Right cardiac atrium (tissue), 5 donors: Measurements from ENCODE around the gene SPINK4. TPM values are rescaled to one million over a fixed set of nuclear protein-coding genes. Genes with fewer than 3 reads are reported as not detected.
A peak's percentile ranks its signal among the peaks of the same experiment; 100 is the strongest.

Experiments used
- ATAC-seq, 2 donors: fragments of 200-7000 bp; cut with Tn5 transposase; one replicate each; pipeline versions ENCODE4 v1.8.0 to v1.9.1; 2020; ENCODE audit warnings: moderate library complexity in 2 of 2, mild to moderate bottlenecking in 1 of 2
- DNase-seq, 3 donors: peaks; one replicate each; pipeline ENCODE4 v3.0.0-alpha.2; 2020
- H3K27ac ChIP-seq: one replicate; pipeline ENCODE4 v1.5.1; 2013; ENCODE audit warnings: mild to moderate bottlenecking, low read length, control low read depth, moderate library complexity
- H3K27me3 ChIP-seq: one replicate; pipeline ENCODE4 v1.6.1; 2013; ENCODE audit not compliant: control insufficient read depth, insufficient read depth
- H3K4me1 ChIP-seq: one replicate; pipeline ENCODE4 v1.6.1; 2013; ENCODE audit warnings: low read length; ENCODE audit not compliant: control insufficient read depth, insufficient read depth
- H3K4me3 ChIP-seq: one replicate; pipeline ENCODE4 v1.5.1; 2013; ENCODE audit warnings: low read length, control low read depth
- H3K9me3 ChIP-seq: one replicate; pipeline ENCODE4 v1.6.1; 2013; ENCODE audit warnings: low read length; ENCODE audit not compliant: control insufficient read depth
- WGBS: extraction: QIAGEN DNeasy Blood & Tissue Kit; methylation state at CpG from one replicate; pipeline ENCODE4 v1.1.7; 2013; 5-methylcytosine and 5-hydroxymethylcytosine counted together
- intact Hi-C, 4 donors: fragments of 100-400 bp; cut with DNase I; formaldehyde crosslinking; loops; one replicate each; pipeline versions ENCODE4 v1.11.0 to v1.14.0; 2022 to 2023
- polyA plus RNA-seq: library from polyadenylated mRNA; stranded (reverse); fragments of 200-250 nt; gene quantifications from one replicate; pipeline ENCODE4 v1.2.3, GENCODE V29; 2013
- total RNA-seq, 4 donors: library from RNA; stranded (reverse); fragmentation: NEBNext Ultra II Directional; extraction: Animal tissue kit (Norgen Biotek cat#: 25700); gene quantifications; one replicate each; pipeline ENCODE4 v1.2.1, GENCODE V29; 2021
- donor health status: healthy with polysubstance abuse.
- donor health status: DM: no; HTN: yes; CAD: no.
- donor health status: DM: no; HTN: no; CAD: no.
- donor health status: DM: no; HTN: yes; CAD: no; lungs with severe emphysema.
- donor health status: DM: yes; HTN: yes; CAD: no.

The SPINK4 gene
- total and polyA plus RNA-seq, 5 donors, result not detected

- H3K4me1 ChIP-seq, result no peaks in the 10 kb centered on the region
- no peaks in the 10 kb centered on the region for H3K27me3 ChIP-seq
- ATAC-seq (no peak), DNase-seq (no peak)
- no peaks in the 10 kb centered on the region for H3K9me3 ChIP-seq
- H3K27ac ChIP-seq, result no peak overlapping the region
- WGBS, result 80% methylated on average over 9 of the region's 9 CpGs
- intact Hi-C loops, result loop anchor here in 2 of 4 donors (5.0 kb wide), 2 partner anchors 57 to 147 kb away; no protein-coding TSS in a partner anchor
- H3K4me3 ChIP-seq, result no peak overlapping the region
Measured at GRCh38 chr9:33229359-33230114, 10.4 kb upstream of the SPINK4 start.

DNA sequence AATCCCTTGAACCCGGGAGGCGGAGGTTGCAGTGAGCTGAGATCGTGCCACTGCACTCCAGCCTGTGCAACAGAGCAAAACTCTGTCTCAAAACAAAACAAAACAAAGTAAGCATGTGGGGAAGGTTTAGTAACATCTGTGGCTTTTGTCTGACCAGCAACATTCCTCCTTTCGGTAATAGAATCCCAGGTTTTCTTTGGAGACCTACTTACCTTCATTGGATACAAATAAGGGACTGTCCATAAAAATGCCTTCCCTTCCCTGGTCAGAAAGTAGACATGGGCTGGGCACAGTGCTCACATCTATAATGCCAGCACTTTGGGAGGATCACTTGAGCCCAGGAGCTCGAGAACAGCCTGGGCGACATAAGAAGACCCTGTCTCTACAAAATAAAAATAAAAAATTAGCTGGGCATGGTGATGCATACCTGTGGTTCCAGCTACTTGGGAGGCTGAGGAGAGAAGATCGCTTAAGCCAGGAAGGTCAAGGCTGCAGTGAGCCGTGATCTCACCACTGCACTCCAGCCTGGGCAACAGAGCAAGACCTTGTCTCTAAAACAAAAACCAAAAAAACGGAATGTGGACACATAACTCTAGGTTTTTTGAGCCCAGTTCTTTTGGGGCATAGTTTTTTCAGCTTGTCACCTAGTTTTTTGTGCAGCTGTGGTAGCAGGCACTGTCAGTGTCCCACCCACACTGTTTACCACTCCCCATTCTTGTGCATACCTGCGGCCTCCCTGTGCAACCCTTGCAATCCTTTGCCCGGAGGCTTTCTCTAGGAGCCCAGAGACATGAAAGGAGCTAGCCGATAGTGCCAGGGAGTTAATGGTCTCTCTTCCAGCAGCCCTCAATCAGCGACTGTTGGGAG lies 9.0 kb upstream of the SPINK4 start:
- 88% methylated on average over 13 of the region's 13 CpGs for WGBS
- intact Hi-C loops, result no loop called here
- Histone ChIP-seq H3K4me3 (no peak overlapping the region), H3K27me3 (no peaks in the 10 kb centered on the region), H3K4me1 (no peaks in the 10 kb centered on the region), H3K27ac (no peak overlapping the region), H3K9me3 (no peaks in the 10 kb centered on the region)
- no peak for ATAC-seq
- no peak for DNase-seq

GRCh38 chr9:33231623-33231942 lies 8.4 kb upstream of the SPINK4 start:
- WGBS, result 82% methylated on average over 2 of the region's 2 CpGs
- intact Hi-C loops, result no loop called here
- H3K9me3 ChIP-seq, result no peaks in the 10 kb centered on the region
- no peaks in the 10 kb centered on the region for H3K27me3 ChIP-seq
- no peaks in the 10 kb centered on the region for H3K4me1 ChIP-seq
- ATAC-seq (no peak), DNase-seq (no peak)
- H3K4me3 ChIP-seq, result no peak overlapping the region
- H3K27ac ChIP-seq, result no peak overlapping the region

- no peak for DNase-seq
- H3K4me3 ChIP-seq, result no peak overlapping the region
- no peak overlapping the region for H3K27ac ChIP-seq
- ATAC-seq, result no peak
- no peaks in the 10 kb centered on the region for H3K4me1 ChIP-seq
- no peaks in the 10 kb centered on the region for H3K27me3 ChIP-seq
- intact Hi-C loops, result no loop called here
- 89% methylated on average over 6 of the region's 6 CpGs for WGBS
- H3K9me3 ChIP-seq, result no peaks in the 10 kb centered on the region
Measured at GRCh38 chr9:33232815-33233214, 7.2 kb upstream of the SPINK4 start.

DNA sequence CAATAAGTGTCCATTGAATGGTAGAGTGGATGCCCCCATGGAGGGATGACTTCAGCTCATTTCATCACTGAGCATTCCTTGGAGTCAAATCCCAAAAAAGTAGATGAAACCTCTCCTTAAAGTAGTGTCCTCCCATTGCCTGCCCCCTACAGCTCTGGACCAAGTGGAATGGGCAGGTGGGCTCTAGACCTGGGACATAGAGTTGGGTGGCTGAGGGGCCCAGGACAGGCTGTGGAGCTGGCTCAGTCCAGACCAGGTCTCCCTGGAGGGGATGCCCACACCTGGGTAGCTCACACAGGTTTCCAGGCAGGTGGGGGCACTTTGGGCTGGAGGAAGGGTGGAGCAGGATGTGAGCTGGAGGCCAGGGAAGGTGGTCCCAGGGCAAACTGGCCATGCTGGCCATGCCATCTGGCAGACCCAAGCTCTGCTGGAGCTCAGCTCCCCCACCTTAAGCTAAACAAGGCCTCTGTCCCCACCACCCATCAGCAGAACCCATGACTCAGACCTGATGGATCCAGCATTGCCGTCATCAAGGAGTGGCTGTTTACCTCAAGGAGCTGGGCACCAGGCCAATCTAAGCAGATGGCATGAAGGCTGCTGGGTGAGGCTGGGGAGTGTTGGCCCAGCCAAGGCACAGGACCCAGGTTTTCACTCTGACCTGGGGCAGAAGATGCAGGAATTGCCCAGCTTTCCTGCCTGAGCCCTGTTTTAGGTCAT lies 6.2 kb upstream of the SPINK4 start:
- peak; percentile 29 to 30 for ATAC-seq
- Histone ChIP-seq H3K4me3 (no peak overlapping the region), H3K27ac (no peak overlapping the region), H3K27me3 (no peaks in the 10 kb centered on the region), H3K4me1 (no peaks in the 10 kb centered on the region), H3K9me3 (no peaks in the 10 kb centered on the region)
- intact Hi-C loops, result no loop called here
- 42% methylated on average over 1 of the region's 1 CpG for WGBS
- peak in 1 of 3 donors; percentile 27 for DNase-seq

DNA sequence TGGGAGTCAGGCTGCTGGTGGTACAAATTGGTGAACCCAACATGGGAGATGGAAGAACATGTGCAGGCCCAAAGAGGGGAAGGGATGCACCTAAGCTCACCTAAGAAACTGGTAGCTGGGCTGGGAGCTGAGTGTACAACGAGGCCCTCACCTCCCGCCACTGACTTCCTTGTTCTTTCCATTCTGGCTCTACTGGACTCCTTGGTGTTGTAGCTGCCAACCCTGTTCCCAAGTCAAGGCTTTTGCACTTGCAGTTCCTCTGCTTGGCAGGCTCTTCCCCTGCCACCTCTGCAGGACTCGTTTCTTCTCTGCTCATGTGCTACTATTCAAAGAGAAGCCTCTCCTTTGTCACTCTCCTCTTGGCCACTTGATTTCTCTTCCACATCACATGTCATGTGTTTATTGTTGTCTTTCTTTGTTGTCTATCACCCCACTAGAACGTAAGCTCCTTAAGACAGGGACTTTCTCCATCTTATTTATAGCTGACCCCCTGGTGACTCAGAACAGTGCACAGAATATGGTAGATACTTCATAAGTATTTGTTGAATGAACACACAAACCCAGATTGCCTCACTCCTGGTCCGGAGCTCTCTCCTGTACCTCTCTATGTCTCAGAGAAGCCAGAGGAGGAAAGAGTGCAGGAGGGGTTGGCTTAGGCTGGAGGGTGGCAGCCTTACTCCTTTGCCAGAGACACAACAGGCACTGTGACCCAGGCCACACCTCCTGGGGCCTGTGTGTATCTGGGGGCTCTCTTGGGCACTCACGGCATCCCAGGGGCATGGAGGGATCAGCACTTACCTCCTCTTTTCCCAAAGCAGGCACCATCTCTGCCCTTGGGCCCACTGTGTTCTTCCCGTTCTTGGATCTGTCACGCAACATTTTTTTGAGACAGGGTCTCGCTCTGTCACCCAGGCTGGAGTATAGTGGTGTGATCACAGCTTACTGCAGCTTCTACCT lies 5.2 kb upstream of the SPINK4 start:
- ATAC-seq, result no peak
- 83% methylated on average over 9 of the region's 9 CpGs for WGBS
- intact Hi-C loops, result no loop called here

GRCh38 chr9:33236571-33236970 lies 3.4 kb upstream of the SPINK4 start:
- 81% methylated on average over 3 of the region's 3 CpGs for WGBS

More for the DNA sequence above, 5.2 kb upstream of the SPINK4 start:
- Histone ChIP-seq H3K4me3 (no peak overlapping the region), H3K27ac (no peak overlapping the region), H3K9me3 (no peaks in the 10 kb centered on the region), H3K27me3 (no peaks in the 10 kb centered on the region), H3K4me1 (no peaks in the 10 kb centered on the region)
- no peak for DNase-seq

DNA sequence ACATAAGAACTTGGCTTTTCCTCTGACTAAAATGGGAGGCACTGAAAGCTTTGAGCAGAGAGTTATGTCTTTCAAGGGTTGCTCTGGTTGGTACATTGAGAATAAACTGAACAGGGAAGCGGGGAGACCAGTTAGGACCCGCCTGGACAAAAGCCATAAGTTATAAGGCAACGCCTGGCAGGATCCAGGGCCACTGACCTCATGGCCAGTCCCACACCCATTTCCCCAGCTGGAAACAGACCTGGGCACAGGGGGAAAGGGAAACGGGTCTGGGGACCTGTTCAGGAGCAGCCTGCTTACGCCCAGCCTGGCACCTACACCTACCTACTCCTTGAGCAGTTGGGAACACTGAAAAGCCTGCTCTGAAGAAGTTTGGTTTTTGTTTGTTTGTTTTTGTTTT lies 1.3 kb downstream of the SPINK4 start:
- Histone ChIP-seq H3K27me3 (no peaks in the 10 kb centered on the region), H3K9me3 (no peaks in the 10 kb centered on the region), H3K4me1 (no peaks in the 10 kb centered on the region), H3K27ac (no peak overlapping the region), H3K4me3 (no peak overlapping the region)
- ATAC-seq (no peak), DNase-seq (no peak)
- WGBS, result 74% methylated on average over 5 of the region's 5 CpGs
- intact Hi-C loops, result no loop called here

More at GRCh38 chr9:33236571-33236970, 3.4 kb upstream of the SPINK4 start:
- Histone ChIP-seq H3K27ac (no peak overlapping the region), H3K9me3 (no peaks in the 10 kb centered on the region), H3K4me3 (no peak overlapping the region), H3K27me3 (no peaks in the 10 kb centered on the region), H3K4me1 (no peaks in the 10 kb centered on the region)
- no peak for DNase-seq
- intact Hi-C loops, result no loop called here
- ATAC-seq, result no peak

- 82% methylated on average over 6 of the region's 6 CpGs for WGBS
- intact Hi-C loops, result no loop called here
- ATAC-seq, result no peak
- Histone ChIP-seq H3K9me3 (no peaks in the 10 kb centered on the region), H3K4me3 (no peak overlapping the region), H3K27ac (no peak overlapping the region), H3K27me3 (no peaks in the 10 kb centered on the region), H3K4me1 (no peaks in the 10 kb centered on the region)
- DNase-seq, result no peak
Measured at GRCh38 chr9:33242609-33243134, 2.7 kb downstream of the SPINK4 start.

DNA sequence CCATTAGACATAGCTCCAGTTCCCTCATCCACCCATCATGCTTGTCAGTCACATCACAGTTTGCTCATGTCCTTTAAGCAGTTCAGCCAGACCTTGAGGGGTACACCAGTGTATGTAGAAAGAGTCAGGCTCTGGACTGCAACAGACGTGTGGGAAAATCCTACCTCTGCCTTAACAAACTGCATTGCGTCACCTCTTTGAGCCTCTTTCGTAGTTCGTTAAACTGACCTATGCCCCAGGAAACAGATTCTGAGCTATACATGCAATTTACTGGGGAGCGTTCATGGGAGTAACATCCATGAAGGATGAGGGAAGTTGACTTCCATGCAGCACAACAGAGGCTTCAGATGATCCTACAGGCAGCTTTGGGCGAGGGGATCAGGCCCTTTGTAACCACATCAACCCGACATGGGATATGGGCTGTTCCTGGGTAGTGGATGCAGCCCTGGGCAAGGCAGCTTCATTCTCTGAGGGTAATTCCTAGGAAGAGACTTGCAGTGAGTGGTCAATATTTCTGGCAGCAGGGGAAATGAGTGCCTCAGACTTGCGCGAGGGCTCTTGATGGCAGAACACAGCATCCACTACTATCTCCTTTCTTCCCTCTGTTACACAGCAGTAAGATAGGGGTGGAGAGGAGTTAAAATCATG lies 4.3 kb downstream of the SPINK4 start:
- intact Hi-C loops, result no loop called here
- DNase-seq (no peak), ATAC-seq (no peak)
- WGBS, result 83% methylated on average over 9 of the region's 9 CpGs
- Histone ChIP-seq H3K9me3 (no peaks in the 10 kb centered on the region), H3K27ac (no peak overlapping the region), H3K4me1 (no peaks in the 10 kb centered on the region), H3K27me3 (no peaks in the 10 kb centered on the region), H3K4me3 (no peak overlapping the region)
